Measurements from ENCODE around the gene RNF145.

DNA sequence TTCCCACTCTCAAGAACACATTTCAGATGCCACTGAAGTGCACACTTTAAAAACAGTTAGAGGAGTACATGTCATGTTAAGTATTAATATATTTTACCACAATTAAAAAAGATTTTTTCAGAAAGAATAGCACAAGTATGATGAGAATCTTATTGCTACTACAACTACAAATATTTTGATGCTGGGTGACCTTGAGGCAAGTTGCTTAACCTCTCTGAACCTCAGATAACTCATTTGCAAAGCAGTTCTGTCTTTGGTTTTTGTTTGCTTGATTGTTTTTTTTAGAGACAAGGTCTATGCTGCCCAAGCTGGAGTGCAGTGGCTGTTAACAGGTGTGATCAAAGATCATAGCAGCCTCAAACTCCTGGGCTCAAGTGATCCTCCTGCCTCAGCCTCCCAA, 95.9 kb downstream of the RNF145 start:
- TF ChIP-seq, protein P1, sequence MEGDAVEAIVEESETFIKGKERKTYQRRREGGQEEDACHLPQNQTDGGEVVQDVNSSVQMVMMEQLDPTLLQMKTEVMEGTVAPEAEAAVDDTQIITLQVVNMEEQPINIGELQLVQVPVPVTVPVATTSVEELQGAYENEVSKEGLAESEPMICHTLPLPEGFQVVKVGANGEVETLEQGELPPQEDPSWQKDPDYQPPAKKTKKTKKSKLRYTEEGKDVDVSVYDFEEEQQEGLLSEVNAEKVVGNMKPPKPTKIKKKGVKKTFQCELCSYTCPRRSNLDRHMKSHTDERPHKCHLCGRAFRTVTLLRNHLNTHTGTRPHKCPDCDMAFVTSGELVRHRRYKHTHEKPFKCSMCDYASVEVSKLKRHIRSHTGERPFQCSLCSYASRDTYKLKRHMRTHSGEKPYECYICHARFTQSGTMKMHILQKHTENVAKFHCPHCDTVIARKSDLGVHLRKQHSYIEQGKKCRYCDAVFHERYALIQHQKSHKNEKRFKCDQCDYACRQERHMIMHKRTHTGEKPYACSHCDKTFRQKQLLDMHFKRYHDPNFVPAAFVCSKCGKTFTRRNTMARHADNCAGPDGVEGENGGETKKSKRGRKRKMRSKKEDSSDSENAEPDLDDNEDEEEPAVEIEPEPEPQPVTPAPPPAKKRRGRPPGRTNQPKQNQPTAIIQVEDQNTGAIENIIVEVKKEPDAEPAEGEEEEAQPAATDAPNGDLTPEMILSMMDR (IDR thresholded peaks at IDR 0.05): no peak
- no peak for TF ChIP-seq POLR2A (IDR thresholded peaks at IDR 0.05)

All from esophagus squamous epithelium (tissue), 4 donors.